ENCODE results near the gene MAML3.

Gene MAML3

DNA sequence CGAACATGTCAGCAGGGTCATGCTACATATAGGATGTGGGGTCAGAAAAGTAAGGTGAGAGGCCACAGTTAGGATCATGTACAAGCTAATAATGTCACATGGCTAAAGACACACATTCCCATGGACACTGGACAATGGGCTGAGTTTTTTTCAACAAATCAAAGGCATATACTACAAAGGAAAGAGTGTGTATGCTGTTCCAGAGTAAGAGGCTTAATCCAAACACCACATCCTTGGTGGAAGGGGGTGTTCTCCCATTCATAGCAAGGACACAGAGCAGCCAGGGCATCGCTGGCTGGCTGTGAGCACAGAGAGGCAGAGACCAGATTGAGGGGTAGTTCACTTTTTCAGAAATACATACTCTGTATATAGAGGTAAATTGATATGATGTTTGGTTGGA is 356.7 kb downstream of the MAML3 start:
- DNase-seq = no peak

DNA sequence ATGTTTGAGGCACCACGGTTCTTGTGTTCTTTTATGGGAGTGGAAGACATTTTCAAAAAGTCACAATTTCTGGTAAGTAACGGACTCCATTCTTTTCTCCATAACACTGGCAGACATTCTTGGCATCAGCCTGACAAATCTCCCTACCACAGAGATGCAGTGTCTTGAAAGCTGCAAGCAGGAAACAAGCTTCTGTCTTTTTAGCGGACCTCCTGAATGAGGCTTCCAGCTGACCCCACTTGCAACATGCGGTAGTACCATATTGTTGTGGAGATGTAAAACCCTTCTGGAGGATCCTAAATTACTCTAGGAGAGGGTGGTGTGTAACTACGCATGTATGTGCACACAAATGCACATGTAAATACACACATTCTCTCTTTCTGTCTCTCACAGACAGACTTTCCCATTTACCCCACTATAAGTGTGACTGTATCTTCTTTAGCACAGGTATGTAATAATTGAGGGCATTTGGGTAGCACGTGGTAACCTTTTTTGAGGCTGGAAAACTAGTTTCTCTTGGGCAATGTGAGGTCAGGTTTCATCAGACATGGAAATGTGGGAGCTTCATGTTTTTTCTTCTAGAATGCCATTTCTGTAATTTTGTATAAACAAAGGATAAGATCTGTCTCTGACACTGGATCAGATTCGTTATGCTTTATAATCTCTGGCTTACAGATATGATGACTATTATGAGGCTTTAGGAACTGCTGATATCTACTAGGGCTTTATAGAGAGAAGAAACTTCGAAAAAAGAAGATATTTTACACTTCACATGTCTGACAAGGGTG is 358.3 kb downstream of the MAML3 start:
- DNase-seq = no peak

DNA sequence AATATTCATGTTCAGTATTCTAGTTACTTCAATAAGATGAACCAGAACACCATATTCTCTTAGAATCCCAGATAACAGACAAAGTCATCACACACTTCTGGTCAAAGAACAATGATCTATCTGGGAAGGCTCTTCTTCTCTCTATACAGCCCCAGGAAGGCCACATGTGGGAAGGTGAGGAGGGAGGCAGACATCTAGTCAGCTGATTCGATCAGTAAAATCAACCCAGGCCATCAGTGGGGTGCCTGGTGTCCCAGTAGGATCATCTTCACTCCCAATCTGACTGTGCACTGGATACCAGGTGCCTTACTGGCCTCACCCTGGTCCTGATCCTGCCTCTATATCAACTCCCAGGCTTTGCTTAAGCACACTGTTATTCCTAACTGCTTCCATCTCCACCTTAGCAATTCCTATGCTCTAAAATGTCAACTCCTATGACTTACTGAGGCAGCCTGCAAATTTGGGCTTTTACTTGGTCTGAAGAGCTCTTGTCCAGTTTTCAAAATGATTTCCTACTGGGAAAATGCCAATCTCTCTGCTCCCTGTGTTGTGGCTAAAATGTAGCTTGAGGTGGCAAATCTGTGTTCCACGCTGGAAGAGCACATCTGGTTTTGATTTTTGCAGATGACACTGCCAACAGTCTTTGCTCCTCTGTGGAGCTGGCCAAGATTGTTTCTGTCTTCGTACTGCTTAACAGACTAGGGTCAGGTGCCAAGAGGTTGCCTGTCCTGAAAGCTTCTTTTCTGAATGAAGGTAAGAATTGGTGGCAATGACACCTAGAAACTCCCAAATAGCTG is 359.6 kb downstream of the MAML3 start:
- no peak for DNase-seq

DNA sequence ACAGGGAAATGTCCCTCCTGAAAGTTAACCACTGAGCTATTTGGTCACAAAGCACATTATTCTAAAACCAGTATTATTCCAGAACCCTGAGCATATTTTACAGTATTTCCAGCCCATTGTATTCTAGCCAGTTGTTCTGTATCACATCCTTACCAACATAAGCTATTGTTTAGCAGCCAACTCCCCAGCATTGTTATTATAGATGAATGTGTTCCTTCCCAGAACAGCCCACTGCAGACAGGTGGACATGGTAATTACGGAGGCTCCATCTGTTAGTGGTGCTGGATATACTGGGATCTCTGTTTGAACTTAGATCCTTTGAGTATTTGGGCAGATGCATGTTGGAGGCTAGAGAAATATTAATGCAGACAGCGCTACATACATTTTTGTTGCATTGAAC is 362.3 kb downstream of the MAML3 start:
- DNase-seq = peak in 1 of 2 experiments; percentile 34

DNA sequence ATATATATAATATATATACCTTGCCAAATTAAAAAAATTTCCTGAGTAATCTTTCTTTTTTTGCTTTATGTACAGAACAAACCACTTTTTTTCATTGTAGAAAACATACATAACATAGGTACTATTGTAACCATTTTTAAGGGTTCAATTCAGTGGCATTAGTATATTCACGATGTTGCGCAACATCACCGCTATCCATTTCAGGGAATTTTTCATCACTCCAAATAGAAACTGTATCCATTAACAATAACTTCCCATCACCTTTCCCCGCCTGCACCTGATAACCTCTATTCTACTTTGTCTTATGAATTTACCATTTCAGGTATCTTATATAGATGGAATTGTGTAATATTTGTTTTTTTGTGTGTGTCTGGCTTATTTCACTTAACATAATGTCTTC is 363.7 kb downstream of the MAML3 start:
- no peak for DNase-seq

DNA sequence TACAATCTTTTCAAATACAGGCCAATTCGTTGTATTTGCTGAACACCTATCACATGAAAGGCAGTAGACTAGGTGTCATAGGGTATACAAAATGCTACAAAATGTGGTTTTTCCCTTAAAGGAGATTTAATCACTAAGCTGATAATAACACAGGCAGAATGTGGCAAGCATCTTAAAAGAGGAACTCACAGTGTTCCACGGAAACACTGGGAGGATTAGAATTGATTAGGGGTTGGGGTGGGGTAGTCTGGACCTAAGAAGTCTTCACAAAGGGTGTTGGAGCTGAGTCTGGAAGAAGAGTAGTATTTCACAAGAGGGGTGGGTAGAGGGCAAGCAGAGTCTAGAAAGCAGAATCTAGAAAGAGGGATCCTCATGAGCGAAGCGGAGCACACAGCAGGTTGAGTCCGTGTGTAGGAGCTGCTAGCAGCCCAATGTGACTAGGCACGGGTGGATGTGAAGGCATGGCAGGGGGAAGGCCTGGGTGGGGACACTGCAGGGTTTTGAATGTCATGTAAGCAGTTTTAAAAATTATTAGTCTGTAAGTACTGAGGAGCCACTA is 364.8 kb downstream of the MAML3 start:
- DNase-seq = no peak

DNA sequence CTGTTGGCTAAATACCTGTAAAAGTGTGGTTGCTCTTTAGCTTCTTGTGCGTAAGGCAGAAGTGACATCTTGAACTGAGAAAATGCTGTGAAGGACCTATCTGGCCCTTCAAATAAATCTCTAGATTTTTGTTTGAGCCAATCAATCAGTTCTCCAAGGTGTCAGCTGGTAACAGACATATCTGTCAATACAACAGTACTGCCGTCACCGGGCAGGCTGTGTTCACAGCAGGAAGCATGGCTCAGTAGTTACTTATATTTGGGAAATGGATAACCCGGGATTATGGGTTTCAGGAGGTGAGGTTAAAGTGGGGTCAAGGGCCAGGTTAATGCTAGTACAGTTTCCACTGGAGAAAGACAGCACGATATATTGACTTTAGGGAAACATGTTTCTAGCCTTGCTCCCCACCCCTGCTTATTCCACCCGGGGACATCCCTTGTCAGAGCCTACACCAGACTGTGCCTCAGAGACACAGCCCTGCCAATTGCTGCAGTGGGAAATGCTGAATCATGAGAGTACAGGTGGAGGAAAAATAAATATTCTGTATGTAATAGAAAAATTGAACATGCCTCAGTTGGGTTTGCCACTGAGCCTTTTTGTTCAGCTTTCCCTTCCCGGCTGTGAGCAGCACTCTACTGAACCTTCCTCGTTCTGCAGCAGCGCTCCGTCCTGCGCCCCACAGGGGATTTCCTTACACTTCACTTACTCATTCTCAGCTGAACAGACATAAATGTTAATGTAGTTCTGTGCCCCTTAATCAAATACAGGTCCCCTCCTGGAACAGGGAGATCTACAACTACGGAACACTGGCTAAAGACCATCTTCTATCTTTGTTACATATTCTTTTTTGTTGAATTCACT is 367.3 kb downstream of the MAML3 start:
- DNase-seq = no peak

DNA sequence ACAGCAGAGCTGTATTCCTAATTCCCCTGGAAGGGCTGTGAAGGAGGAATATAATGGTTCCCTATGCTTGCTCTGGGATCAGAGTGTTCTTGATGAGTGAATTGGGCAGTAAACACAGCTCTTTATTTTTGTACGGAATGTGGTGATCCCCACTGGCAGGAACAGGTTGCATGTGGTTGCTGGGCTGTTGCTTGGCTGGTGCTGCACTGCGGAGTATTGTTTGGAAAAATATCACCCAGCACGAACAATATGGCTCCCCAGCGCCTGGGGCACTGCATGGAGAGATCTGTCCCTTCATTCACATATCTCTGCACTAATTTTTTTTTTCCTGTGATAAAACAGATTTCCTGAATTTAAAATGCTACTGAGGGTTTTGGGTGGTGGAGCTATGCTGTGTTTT is 368.6 kb downstream of the MAML3 start:
- DNase-seq = peak; percentile 85 to 95

DNA sequence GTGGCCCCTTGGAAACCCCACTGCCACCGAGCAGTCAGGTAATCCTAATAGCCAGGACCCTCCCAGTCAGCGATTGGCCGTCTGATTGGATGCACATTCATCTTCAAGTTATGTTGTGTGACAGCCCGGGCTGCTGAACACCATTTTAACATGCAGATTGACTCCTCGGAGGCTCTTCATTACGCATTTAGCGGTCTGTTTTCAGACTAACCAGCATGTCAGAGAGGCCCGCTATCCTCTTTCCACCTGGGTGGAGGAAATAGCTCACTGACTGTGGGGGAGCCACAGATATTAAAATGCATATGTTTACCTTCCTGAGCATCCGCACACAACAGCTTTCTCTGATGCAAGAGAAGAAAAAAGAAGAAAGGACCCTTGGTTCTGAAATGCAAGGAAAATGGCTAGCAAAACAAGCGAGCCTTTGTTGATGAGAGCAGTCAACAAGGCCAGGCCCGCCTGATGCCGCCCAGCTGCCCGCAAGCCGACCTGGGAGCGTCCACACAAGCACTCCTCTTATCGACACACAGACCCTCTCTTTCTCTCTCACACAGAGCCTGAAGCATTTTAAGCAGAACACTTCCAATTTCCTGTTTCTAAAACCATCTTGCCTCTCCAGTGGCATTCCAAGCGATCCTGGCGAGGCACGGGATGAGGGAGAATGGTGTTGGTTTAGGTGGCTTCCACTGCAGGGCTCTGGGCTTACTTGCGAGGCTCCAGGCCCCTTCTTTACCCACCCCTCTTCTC is 370.1 kb downstream of the MAML3 start:
- DNase-seq = no peak

DNA sequence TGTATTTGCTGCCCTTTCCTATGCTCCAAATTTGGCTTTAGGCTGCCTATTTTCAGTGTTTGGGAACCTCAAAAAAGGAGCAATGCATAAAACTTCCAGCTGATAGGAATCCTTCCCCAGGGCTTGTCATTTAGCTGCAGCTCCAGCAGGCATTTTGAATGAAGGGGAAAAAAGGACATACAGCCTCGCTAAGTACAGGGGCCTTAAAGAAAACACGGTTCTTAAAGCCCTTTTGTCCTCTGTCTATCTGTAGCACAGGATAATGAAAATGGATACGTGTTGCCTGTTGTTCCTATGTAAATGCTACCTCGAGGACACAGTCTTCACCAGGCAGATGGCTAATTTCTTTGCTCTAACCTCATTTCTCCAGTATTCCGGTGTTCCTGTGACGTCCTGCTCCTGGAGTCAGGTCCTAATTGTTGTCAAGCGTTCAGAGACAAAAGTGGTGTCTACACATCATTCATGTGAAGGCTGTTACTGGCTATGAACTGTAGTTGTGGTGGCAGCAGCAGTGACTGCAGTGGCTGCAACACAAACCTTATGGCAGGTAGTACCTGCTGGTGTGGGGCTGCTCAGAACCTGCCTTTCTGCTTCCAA is 371.0 kb downstream of the MAML3 start:
- no peak for DNase-seq

DNA sequence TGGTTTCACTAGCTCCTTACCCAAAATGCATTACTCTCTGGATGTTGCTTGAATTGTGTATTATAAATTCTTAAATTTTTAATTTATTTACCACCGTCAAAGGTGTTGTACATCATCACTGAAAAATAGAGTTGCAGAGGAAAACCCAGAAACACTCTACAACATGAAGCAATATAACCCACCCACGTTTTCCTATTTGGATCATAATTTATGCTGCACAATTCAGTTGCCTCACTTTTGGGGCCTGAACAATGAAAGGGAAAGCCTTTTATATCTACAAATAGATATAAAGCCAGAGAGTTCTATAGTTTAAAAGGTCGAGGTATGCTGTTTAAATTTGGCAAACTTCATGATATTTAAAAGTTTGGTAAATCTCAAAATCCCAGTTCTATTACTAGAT is 372.9 kb downstream of the MAML3 start:
- no peak for DNase-seq

DNA sequence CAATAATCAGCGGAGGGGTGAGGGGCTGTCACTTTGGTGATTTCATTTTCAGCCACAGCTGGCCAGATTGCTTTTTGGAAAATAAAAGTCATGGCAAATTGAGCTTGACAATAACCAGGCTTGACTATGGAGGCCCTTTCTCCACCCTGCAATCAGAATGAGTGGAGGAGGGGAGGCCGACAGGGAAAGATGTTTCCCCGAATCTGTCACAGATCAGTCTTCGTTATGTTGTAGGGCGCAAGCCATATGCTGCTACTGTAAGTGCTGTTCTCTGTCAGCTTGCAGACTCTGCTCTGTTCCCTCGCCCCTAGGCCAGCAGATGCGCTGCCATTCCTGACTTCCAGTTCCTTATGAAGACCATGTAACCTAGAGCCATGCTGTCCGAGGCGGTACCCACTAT is 374.3 kb downstream of the MAML3 start:
- no peak for DNase-seq

DNA sequence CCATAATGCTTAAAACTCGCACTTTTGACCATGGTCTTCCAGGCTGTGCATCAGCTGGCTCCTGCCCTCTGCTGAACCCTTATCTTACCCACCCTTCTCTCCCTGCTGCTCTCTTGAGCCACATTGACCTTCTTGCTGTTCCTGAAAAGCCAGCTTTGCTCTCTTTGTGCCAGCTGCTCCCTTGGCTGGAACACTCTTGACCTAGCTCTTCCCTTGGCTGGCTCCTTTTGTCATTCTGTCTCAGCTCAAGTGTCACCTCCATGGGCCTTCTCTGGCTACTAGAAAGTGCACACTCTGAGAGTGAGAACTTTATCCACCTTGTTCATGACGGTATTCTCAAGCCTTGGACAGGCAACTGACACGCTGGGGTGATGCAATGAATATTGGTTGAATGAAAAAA is 376.2 kb downstream of the MAML3 start:
- no peak for DNase-seq

DNA sequence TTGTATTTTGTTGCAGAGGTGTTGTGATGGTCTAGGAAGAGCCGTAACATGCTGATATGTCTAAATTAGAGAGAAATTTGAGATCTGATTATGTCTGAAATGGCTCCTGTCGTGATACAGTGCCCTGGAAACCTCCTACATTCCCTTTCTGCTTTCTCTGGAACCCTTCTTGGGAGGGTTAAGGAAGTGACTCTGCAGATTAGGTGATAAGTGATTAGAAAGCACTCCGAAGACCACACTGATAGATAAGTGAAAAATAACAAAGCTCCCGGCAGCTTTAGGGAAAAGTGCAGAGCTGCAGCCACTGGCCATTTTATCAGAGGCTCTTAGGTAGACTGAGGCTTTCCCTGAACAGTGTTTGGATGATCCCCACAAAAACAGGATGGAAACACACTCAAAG is 377.7 kb downstream of the MAML3 start:
- no peak for DNase-seq

DNA sequence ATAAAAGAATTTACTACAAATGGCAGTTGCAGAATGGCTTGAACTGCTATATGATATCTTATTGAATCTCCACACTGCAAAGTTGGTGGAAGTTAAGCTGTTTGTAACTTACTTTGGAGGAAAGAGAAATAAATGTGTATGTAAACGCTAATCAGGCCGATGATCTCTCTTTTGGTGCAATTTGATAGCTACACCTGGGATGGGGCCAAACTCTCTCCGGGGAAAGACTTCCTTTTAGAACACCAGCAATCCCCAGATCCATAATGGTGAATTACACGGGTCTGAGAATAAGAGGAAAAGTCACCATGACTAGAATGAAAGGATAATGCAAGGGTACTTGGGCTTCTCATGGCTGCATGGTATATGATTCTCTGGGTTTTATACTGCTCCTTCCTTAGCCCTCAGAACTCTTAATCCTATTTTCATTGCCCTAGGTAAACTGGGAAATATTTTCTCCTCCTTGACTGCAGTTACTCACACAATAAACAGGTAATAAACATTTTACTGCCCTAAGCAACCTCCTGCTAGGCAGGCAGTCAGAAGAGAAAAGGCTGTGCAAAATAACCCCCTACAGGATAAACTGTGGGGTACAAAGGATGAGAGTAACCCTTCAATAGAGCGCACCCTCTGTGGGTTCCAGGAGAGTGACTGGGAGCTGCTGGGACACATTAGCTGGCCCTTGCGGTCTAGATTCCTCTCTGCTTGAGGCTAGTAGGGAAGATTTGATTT is 379.1 kb downstream of the MAML3 start:
- DNase-seq = no peak

DNA sequence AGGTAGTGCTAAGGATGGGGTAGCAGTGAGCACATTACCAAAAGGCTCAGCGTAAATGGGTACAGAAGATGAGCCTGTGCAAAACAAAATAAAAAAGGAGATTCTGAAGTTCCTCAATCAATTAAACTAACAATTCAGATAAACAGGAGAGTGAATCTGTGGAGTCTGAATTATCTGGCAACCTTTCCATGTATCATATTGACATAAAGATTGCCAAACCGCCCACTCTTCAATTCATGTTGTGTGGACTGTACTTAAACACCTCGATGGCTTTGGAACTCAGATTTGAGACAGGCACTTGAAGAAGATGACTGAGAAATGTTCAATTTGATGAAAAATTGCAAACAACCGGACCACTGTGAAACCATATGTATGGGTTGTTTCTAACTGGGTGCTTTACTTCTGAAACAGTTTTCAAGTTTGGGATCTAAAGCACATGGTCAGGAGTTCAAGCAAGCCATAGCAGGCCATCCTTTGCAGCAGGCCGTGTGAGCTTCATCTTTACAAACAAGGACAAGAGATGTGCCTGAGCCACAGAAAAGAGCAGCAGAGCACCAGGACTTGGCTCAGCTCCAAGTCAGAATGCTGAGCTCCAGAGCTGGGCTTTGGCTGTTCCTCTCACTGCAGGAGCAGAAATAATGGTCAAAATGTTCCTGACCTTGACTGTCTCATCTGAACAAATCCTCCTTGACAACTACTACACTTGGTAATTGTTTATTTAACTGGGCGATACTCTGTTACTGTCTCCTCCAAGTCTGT is 380.2 kb downstream of the MAML3 start:
- no peak for DNase-seq

DNA sequence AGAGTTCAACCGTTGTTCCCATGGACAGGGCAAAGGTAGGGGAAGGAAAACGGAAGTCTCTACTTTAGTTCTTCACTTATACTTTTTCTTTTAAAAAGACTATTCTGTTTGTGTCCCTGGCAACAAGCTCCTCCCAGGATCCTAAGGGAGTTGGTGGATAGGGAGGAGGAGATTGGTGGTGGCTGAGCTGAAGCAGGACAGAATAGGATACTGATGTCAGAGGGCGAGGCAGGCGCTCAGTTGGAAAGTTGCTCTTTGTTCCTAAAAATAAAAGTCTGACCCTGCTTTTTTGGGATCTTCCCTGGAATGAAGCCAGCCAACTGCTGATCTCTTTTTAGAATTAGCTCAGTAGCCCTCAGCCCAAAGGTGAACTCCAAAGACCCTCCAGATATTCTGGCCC is 383.6 kb downstream of the MAML3 start:
- DNase-seq = no peak

DNA sequence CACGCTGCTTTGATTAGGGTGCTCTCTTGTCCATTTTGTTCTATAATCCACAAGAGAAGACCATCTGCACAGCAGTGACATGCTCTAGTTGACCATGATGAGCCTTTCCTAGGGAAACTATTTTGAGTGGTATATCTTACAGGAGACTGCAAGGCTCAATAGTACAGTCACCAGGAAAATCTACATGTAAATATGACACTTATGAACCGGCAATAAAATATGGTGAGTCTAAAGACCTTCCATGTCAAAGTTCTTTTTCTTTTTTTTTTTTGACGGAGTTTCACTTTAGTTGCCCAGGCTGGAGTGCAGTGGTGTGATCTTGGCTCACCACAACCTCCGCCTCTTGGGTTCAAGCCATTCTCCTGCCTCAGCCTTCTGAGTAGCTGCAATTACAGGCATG is 384.6 kb downstream of the MAML3 start:
- DNase-seq = no peak

DNA sequence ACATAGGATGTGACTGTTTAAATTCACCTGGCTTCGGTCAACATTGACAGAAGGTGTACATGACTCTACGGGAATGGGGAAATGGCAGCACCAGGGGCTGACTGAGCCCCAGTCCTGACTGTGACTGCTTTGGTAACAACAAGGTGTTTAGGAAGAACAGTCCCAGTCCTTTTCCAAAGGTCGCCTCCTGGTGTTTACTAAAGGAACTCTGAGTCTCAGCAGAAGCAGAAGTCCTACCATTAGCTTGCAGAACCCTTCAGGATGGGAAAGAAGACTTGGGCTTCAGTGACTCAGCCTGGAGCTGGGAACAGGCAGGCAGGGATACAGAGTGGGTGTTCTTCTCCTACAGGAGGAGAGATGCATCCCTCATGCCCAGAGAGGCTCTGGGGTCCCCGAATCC is 385.1 kb downstream of the MAML3 start:
- no peak for DNase-seq

DNA sequence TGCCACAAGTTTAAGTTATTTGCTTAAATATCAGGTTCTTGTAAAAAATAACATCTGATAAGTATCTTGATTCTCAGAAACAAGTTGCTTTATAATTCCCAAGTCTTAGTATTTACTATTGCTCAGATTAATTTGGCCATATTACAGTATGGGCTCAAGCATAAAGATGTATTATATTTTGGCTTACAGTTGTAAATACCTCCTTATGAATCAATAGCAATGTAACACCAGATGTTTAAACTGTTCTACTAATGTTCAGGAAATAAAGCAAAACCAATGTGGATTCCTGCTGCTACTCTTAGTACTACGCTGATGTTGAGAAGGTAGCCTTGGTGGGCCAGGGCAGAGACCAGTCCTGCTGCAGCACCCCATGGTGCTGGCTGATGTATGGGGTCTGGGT is 385.6 kb downstream of the MAML3 start:
- no peak for DNase-seq

DNA sequence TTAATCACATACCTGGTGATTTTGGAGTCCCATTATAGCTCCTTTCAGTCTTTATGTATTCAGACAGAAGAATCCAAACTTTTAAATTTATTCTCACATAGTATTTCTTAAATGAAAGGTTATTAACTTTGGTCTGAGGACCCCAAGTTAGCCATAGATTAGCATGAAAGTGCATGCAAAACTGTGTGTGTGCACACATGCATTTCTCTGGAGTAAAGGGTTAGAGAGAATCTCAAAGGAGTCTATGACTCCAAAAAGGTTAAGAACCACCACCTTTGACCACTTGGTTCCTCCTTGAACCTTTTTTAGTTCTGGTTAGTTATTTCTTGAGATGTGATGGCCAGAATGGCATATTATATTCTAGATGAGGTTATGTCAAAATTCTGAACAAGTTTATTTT is 386.4 kb downstream of the MAML3 start:
- no peak for DNase-seq
